ENCODE results near the gene CDC14C. TPM values are rescaled to one million over a fixed set of nuclear protein-coding genes. Genes with fewer than 3 reads are reported as not detected.
"Not testable (repeated sequence)": the region's sequence is repeated elsewhere in the genome, so short reads cannot be mapped to it uniquely, and the experiment has no call there.

CDC14C gene
- not detected for total RNA-seq

GRCh38 chr7:48924433-48924832, at the start of gene CDC14C:
TSS of gene CDC14C (plus strand) at chr7:48924547. CDS start at chr7:48924673, 126 bp downstream.
- no peak for DNase-seq

DNA sequence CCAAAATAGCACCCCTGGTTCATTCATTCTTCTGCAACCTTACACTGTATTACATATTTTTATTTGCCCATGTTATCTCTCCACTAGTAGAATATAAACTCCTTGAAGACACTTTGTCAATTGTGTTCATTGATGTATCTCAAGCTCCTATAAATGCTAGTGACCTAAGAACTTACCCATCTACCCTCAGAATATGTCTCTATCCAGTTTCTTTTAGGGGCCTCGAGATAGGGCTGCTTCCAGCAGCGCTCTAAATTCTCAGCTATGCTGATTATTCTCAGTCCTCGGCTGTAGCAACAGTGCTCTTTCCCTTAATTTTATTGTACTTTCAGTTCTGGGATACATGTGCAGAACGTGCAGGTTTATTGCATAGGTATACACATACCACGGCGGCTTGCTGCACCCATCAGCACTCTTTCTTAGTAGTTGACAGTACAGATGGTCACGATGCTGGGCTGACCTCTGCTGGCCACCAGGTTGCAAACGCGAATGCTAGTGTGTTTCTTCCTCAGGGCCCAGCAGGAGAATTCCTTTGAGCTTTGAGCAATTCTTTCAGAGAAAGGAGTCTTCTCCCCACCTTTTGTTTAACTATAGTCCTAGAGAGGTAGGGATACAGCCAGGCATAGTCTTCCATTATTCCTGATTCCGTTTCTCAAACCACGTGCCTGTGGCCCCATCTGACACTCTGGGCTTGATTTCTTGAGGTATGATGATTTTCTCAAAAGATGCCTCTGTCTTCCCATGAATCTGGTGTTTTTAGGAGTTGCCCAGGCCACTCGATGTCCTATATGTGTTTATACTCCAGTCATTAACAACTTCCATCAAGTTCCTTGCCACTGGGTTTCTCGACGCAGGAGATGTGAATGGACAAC, 49.1 kb upstream of the CDC14C start:
- DNase-seq, result no peak

- no peak for DNase-seq
Observed at GRCh38 chr7:48876087-48876486, 48.3 kb upstream of the CDC14C start.

DNA sequence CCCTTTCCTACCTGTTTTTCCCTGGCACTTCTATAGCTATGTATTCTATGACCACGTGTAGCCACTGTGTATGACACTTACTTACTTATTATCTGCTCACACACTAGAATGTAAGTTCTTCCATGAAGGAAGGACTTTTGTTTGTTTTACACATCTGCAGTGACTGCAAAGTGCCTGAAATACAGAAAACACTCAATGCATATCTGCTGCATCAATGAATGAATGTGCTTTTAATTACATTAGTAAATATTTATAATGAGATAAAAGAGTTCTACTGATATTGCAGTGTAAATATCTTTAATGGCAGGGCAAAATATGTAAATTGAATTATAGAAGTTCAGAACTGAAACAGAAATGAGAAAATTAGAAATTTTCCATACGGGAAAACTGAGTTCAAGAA, 43.5 kb upstream of the CDC14C start:
- DNase-seq, result no peak

- no peak for DNase-seq
Observed at GRCh38 chr7:48887500-48887899, 36.8 kb upstream of the CDC14C start.

DNA sequence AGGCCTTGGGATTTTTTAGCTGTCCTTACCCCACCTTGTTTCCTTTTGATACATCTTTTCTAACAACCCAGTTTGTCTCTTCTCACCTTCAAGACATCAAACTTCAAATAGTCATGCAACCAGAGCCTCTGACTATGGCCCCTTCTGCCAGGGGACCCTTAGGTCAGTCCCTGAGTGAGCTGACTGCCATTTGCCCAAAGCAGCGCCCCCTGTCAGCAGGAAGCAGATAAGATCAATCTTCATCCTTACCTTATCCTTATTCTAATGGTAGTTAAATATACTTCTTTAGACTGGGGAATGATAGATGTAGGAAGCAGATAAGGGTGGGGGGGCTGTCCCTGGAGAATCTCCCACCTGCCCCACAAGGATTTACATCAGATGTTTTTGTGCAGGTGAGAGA, 29.8 kb upstream of the CDC14C start:
- DNase-seq, result no peak

- DNase-seq, result no peak
Observed at GRCh38 chr7:48899932-48900331, 24.4 kb upstream of the CDC14C start.

GRCh38 chr7:48901966-48902365, 22.4 kb upstream of the CDC14C start:
- DNase-seq, result no peak

DNA sequence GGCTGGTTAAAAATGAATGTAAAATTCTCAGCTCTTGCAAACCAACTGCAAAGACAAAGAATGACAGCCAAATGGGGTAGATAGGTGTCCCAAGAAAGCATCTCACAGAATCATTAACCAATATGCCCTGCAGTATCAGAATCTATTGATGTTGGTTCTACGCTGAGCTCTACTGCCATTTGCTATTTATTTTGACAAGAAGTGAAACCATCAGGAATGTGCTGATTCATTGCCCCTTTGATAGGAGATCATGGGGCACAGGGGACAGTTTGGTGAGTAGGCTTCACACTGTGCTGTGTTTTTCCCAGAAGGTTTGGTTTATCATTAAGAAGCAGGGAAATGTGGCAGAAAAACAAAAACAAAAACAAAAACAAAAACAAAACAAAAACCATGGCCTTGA, 19.4 kb upstream of the CDC14C start:
- no peak for DNase-seq

- DNase-seq, result not testable (repeated sequence)
Observed at GRCh38 chr7:48905686-48906085, 18.7 kb upstream of the CDC14C start.

- DNase-seq, result not testable (repeated sequence)
Observed at GRCh38 chr7:48909887-48910286, 14.5 kb upstream of the CDC14C start.

DNA sequence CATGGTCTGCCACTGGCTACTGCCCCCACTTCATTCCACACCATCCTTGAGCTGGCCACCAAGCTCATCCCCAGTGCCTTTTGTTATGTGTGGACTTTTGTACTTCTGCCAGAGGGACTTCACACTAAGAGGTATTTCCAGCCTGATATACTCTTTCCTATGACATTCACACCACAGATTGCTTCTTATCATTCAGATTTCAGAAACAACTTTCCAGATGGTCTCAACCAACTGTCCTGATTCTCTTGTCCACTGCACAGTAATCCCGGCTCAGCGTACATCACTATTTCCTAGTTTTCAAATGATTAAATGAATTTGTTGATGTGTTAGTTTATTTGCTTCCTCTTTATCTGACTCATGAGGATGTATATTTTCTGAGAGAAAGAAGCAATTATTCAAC, 7.1 kb downstream of the CDC14C start:
- DNase-seq, result no peak

- no peak for DNase-seq
Observed at GRCh38 chr7:48932126-48932910, 8.0 kb downstream of the CDC14C start.

GRCh38 chr7:48933549-48934085, 9.3 kb downstream of the CDC14C start:
- DNase-seq, result no peak

DNA sequence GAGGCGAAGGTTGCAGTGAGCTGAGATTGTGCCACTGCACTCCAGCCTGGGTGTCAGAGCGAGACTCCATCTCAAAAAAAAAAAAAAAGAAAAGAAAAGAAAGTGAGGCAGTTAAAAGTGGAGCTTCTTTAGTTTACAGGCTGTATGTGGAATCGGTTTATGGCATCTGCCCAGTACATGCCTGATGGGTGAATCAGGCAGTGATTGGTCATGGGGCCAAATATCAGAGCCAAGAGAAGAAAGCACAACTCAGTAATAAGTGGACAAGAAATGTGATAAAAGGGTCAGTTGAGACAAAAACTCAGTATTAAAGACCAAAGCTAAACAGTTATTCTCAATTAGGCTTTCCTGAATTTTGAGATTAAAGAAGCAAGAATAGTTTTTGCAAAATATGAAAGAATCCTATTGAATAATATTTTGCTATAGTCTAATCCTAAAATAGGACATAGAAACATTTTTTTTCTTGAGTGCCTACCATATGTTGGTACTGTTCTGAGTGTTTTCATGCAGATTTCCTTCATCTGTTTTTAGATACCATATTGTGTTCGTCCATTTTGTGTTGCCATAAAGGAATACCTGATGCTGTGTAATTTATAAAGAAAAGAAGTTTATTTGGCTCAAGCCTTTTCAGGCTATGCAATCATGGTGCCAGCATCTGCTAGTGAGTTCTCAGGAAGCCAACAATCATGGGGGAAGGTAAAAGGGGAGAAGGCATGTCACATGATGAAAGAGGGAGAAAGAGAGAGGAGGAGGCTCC, 14.4 kb downstream of the CDC14C start:
- no peak for DNase-seq

- DNase-seq, result no peak
Observed at GRCh38 chr7:48943279-48943990, 19.1 kb downstream of the CDC14C start.

DNA sequence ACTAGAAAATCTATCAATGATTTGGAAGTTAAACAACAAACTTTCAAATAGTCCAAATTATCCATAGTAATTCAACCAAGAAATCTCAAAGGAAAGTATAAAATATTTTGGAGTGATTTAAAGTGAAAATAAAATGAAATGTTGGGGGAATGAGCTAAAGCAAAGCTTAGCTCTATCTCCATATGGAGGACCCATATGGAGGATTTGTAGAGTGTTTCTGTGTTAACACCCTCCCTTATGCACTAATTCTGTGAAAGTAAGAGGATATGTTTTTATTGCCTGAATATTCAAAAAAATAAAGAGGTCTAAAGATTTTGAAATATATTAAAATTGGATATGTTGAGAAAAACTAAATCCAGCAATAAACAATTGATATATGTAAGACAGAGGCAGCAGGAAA, 31.6 kb downstream of the CDC14C start:
- DNase-seq, result no peak

- no peak for DNase-seq
Observed at GRCh38 chr7:48959676-48960075, 35.3 kb downstream of the CDC14C start.

GRCh38 chr7:48962821-48963505, 38.6 kb downstream of the CDC14C start:
- peak; percentile 8 for DNase-seq

DNA sequence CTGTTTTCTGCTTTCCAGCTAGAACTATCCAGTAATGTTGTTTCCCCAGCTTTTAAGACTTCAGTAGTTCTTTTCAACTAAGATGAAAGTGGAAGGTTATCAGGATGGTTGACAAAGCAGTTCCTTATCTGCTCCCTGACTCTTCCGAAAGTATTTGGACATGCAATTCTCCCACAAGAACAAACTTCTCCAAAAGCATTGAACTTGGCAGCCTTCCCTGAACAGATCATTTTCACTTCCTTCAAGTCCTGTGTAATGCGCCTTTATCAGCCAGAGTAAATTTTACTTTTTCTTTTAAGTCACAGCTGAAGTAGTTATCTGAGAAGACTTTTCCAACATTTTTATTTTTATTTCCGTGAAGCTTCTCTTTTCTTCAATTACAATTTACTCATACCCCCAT, 39.7 kb downstream of the CDC14C start:
- peak; percentile 69 for DNase-seq

DNA sequence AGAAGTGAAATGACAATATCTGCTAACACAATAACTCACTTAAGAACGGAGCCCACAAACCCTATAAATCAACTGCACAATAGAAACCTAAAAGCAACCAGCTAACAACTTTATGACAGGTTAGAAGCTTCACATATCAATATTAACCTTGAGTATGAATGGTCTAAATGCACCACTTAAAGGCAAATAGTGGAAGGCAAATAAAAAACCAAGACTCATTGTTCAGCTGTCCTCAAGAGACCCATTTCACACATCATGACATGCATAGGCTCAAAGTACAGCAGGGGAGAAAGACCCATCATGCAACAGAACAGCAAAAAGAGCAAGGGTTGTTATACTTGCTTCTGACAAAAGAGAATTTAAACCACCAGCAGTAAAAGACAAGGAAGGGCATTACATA, 46.8 kb downstream of the CDC14C start:
- no peak for DNase-seq
